Stimulated activated CD4-positive, alpha-beta T cell treated with anti-CD3 and anti-CD28 coated beads, Interleukin-2, amount 100 ng/mL, for 4 hours (primary cell): ENCODE data around the gene HTN1.
"Not testable (repeated sequence)": the region's sequence is repeated elsewhere in the genome, so short reads cannot be mapped to it uniquely, and the experiment has no call there.

Source experiments
- DNase-seq: peaks from one replicate; pipeline ENCODE4 v3.0.0-alpha.2; 2020; ENCODE audit warnings: low read depth

HTN1 gene

DNA sequence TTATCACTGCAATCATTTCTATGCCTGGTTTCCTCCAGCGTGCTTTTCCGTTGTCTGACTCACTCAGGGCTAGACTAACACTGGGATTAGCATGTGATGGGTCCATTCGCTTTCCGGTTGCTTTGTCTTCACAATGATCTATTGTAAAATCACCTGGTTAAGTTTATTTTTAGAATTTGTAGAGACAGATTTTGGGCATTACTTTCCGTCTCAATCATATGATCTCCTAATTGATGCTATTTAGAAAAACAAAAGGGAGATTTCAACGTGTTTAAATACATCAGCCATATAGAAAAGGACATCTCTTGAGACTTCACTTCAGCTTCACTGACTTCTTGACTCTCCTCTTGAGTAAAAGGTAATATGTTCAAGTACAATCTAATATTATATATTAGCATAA lies at the start of gene HTN1:
TSS of gene HTN1 (plus strand) at position 301 of the 400 bp plus-strand sequence. CDS start 2,639 bp downstream, outside the sequence.
- not testable (repeated sequence) for DNase-seq

DNA sequence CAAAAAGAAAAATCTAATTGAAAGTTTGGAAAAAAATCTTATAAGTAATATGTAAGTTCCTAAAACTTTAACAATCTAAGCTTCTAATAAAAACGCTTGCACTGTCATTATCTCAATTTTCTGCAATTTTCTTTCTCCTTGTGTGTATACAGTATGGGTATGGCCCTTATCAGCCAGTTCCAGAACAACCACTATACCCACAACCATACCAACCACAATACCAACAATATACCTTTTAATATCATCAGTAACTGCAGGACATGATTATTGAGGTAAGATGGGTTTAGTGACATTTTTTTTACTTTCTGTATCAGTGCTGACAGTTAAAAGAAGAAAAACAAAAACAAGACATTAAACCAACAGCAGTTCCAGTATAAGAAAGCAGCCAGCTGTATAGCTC lies 49.5 kb upstream of the HTN1 start:
- no peak for DNase-seq

DNA sequence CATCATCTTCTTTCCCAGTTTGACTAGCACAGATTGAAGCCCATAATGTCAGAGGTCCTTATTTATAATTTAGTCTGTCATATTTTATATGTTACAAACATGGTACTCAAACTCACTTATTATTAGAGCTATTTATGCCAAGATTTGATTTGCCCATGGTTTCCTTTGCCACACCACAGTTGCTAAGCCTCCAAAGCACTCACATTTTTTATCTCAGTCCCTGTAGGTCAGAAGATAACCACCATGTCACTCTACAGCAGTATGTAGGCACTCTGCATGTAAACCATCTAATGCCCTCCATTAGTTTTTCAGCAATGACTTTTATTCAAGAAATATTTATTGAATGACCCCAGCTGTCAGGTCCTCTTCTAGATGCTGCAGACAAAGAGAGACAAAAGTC lies 47.7 kb upstream of the HTN1 start:
- no peak for DNase-seq

DNA sequence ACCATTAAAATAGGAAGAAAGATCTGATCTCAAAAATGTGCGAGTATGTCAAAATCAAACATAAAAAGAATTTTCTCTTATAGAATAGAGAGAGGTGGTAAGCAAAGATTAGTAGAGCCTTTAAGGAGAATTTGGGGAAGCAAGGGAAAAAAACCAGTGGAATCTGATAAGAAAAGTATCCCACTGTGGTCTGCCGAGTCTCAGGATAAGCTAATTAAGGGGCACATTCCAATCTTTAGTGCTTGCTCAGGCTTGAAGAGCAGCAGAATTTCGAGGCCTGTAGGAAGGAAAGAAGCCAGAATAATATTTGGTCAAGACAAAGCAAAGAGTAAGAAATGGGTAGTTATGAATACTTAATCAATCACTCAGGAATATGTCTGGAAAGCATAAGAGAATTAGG lies 41.5 kb upstream of the HTN1 start:
- no peak for DNase-seq

DNA sequence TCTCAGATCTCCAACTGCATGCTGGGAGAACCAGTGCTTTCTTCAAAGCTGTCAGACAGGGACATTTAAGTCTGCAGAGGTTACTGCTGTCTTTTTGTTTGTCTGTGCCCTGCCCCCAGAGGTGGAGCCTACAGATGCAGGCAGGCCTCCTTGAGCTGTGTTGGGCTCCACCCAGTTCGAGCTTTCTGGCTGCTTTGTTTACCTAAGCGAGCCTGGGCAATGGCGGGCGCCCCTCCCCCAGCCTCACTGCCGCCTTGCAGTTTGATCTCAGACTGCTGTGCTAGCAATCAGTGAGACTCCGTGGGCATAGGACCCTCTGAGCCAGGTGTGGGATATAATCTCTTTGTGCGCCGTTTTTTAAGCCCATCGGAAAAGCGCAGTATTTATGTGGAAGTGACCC lies 31.2 kb upstream of the HTN1 start:
- DNase-seq, result not testable (repeated sequence)

DNA sequence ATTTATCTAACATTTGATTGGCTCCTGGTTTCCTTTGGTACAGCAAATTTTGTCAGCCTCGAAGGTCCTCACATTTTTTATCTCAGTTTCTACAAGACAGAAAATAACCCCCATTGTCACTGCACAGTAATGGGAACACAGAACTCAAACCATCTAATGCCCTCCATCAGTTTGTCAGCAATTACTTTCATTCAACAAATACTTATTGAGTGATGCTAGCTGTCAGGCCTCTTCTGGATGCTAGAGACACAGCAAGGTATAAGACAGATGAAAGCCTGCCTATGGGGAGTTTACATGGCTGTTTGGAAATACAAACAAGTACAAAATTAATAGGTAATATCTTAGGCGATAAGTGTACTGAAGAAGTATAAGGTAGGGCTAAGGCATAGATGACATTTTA lies 27.0 kb upstream of the HTN1 start:
- no peak for DNase-seq

DNA sequence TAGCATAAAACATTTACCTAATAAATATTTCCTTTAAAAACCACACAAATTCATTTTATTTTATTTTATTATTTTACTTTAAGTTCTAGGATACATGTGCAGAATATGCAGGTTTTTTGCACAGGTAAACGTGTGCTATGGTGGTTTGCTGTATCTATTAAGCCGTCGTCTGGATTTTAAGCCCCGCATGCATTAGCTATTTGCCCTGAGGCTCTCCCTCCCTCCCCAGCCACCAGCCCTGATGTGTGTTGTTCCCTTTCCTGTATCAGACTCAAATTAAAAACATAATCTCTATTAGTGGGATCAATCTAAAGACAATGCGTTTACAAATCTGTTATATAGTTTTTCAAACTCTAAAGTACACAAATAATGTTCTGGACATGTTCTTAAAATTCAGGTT lies 23.2 kb upstream of the HTN1 start:
- no peak for DNase-seq

DNA sequence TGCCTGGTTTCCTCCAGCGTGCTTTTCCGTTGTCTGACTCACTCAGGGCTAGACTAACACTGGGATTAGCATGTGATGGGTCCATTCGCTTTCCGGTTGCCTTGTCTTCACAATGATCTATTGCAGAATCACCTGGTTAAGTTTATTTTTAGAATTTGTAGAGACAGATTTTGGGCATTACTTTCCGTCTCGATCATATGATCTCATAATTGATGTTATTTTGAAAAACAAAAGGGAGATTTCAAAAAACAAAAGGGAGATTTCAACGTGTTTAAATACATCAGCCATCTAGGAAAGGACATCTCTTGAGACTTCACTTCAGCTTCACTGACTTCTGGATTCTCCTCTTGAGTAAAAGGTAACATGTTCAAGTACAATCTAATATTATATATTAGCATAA lies 22.1 kb upstream of the HTN1 start, which contains the start of gene HTN3:
TSS of gene HTN3 (plus strand) at position 301 of the 400 bp plus-strand sequence. CDS start 2,282 bp downstream, outside the sequence.
- not testable (repeated sequence) for DNase-seq

DNA sequence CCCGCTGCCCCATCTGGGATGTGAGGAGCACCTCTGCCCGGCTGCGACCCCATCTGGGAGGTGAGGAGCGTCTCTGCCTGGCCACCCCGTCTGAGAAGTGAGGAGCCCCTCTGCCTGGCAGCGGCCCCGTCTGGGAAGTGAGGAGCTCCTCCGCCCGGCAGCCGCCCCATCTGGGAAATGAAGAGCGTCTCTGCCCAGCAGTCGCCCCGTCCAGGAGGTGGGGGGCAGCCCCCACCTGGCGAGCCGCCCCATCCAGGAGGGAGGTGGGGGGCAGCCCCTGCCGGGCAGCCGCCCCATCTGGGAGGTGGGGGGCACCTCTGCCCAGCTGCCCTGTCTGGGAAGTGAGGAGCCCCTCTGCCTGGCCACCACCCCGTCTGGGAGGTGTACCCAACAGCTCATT lies 12.7 kb upstream of the HTN1 start:
- DNase-seq, result not testable (repeated sequence)

DNA sequence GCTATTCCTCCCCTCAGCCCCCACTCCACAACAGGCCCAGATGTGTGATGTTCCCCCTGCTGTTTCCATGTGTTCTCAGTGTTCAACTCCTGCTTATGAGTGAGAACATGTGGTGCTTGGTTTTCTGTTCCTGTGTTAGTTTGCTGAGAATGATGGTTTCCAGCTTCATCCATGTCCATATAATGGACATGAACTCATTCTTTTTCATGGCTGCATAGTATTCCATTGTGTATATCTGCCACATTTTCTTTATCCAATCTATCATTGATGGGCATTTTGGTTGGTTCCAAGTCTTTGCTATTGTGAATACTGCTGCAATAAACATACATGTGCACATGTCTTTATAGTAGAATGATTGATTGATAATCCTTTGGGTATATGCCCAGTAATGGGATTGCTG lies 10.3 kb upstream of the HTN1 start:
- not testable (repeated sequence) for DNase-seq

DNA sequence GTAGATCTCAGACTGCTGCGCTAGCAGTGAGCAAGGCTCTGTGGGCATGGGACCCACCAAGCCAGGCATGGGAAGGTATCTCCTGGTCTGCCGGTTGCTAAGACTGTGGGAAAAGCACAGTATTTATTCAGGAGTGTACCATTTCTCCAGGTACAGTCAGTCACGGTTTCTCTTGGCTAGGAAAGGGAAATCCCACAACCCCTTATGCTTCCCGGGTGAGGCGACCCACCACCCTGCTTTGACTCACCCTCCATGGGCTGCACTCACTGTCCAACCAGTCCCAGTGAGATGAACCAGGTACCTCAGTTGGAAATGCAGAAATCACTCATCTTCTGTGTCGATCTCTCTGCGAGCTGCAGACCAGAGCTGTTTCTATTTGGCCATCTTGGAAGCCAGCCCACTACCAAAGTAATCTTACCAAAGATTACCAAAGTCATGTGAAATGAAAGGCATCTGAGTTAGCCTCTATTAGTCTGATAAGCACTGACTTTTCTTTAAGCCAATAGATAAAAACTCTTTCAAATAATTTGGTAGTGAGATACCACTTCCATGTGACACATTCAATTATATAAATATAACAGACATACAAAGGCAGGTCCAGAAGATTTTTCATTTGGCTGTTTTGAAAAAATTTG lies 8.5 kb upstream of the HTN1 start:
- DNase-seq, result no peak

DNA sequence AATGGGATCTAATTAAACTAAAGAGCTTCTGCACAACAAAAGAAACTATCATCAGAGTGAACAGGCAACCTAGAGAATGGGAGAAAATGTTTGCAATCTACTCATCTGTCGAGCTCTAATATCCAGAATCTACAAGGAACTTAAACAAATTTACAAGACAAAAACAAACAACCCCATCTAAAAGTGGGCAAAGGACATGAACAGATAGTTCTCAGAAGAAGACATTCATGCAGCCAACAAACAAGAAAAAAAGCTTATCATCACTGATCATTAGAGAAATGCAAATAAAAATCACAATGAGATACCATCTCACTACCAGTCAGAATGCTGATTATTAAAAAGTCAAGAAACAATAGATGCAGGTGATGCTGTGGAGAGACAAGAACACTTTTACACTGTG lies 6.3 kb downstream of the HTN1 start:
- DNase-seq, result not testable (repeated sequence)

DNA sequence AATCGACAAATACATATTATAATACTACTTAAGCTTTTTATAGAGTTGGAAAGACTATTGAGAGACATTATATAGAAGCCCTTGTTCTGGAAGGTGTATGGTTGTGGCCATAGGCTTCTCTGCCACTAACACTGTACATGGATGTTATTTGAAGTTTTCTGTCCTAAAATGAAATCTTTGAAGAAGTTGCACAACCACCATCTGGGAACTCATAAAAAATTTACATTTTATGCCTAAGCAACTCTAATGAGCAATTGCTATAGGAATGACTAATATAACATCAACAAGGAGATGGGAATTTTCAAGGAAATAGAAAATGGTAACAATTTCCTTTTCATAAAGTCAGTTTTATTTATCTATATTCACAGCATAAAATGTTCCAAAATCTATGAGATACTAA lies 7.4 kb downstream of the HTN1 start:
- DNase-seq, result no peak

DNA sequence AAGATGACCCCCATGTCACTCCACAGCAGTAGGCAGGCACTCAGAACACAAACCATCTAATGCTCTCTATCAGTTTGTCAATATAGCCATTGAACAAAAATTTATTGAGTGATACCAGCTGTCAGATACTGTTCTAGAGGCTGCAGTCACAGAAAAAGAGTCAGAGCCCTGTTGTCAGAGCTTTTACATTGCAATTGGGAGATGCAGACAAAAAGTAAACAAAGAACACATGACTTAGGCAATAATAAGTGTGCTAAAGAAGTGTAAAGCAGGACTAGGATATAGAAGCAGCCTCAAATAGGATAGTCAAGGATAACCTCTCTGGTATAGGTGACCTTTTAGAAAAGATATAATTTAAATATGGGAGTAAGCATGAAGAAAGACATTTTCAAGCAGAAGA lies 8.9 kb downstream of the HTN1 start:
- DNase-seq, result no peak

DNA sequence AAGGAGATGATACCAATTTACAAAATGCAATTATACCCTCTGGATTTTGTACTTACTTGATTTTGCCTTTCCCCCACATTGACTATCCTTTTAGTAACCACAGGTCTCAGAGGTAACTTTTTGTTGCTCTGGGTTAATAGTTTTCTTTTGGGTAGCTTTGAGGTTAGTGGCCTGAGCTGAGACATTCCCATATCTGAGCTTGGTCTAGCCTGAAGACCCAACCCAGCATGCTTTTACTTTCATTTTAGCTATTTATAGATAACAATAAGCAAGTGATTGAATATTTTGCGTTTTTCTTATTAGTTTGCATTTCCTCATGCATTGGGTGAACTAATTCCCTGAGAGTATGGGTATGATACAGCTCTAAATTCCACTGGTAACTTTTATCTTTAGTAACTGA lies 11.8 kb downstream of the HTN1 start:
- DNase-seq, result no peak

DNA sequence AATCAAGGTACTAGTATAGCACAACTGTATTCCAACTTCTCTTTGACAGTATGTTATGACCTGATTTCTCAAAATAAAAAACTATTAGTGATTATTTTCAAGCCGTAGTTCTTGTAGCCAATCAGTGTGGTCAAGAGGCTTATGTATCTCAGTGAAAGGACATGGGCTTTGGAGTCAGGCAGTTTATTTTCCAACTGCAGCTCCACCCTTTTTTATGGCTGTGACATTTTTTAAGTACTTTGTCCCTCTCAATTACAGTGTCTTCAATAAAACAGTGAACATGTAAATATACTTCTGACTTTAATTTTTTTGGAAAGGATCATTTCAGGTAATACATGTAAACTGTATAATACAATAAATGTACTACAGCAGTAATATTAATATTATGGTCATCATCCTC lies 30.0 kb downstream of the HTN1 start:
- DNase-seq, result no peak

DNA sequence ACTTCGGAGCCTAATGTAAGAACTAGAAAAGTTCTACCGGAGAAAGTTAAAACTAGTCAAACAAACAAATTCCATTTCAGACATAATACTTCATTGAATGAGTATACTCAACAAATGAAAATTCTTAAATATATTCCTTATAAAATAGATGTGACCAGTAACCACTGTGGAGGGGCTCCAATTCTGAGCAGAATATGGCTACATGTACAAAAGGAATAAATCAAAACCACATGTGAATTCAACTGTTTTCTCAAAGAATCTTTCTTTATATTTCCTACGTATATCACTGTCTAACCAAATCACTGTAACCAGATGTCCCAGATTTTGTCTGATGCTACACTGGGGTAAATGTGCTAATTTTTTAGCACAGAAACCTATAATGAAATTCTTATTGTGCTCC lies 49.0 kb downstream of the HTN1 start:
- no peak for DNase-seq
